ENCODE measurements around the gene DLG2. TPM values are rescaled to one million over a fixed set of nuclear protein-coding genes. Genes with fewer than 3 reads are reported as not detected.

Gene DLG2
- total RNA-seq, 3 donors from 2014 or later (not counting 1 experiment from before 2014, with no cell fraction given) = 1.7 to 2.9 (median 2.2) TPM

DNA sequence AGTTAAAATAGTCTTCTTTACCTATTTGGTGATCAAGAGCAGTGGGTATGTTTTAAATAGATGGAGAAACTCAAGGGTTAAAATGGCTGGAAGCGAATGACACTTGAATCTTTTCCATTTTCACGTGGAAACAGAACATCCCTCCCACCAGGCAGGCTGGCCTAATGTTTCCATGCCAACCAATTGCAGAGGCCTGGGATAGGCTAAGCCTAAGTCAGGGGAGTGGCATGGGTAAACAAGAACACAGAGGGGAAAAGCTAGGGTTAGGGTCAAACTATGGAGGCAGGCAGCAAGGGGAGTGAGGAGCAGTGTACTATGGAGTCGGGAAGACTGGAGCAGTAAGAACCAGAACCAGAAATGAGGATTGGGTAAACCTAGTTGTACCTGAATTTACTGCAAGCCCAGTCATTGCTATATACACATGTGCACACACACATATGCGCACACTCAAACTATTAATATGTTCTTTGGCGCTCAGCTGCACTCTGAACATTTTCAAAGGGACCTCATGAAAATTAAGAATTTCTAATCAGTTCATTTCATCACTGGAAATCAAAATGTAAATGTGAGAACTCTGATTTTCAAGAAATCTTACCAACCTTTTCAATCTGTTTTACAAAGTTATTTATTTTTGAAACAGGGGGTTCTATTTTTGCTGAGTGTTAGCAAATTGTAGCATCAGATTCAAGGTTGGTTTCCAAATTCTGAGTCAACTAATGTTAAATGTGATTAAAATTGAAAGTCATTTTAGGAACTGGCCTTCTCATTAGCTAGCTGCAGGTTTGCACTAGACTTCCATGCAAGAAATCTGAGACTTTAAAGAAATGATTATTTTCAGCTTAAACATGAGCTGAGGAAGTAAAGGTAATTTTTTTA, 2014.0 kb downstream of the DLG2 start:
- no peak overlapping the region for H3K4me3 Mint-ChIP-seq
- Histone ChIP-seq H3K27ac (ENCODE audit: low read length) (no peak overlapping the region), H3K36me3 (ENCODE audit: control insufficient read depth, insufficient read depth, low read length) (no peaks in the 10 kb centered on the region), H3K4me3 (ENCODE audit: low read length) (no peak overlapping the region), H3K27me3 (ENCODE audit: control insufficient read depth, insufficient read depth, low read length) (no peaks in the 10 kb centered on the region), H3K9me3 (ENCODE audit: control insufficient read depth, insufficient read depth, low read length) (no peaks in the 10 kb centered on the region), H3K4me1 (ENCODE audit: control insufficient read depth, insufficient read depth, low read length) (no peaks in the 10 kb centered on the region)
- H3K27ac Mint-ChIP-seq = no peak overlapping the region
- H3K27me3 Mint-ChIP-seq (ENCODE audit: low read depth in 2 of 2) = peaks cover 0 to 3% of the 10 kb centered on the region in 2 donors
- DNase-seq = no peak
- H3K4me1 Mint-ChIP-seq = no peaks in the 10 kb centered on the region
- ATAC-seq = no peak
- TF ChIP-seq, protein P1, sequence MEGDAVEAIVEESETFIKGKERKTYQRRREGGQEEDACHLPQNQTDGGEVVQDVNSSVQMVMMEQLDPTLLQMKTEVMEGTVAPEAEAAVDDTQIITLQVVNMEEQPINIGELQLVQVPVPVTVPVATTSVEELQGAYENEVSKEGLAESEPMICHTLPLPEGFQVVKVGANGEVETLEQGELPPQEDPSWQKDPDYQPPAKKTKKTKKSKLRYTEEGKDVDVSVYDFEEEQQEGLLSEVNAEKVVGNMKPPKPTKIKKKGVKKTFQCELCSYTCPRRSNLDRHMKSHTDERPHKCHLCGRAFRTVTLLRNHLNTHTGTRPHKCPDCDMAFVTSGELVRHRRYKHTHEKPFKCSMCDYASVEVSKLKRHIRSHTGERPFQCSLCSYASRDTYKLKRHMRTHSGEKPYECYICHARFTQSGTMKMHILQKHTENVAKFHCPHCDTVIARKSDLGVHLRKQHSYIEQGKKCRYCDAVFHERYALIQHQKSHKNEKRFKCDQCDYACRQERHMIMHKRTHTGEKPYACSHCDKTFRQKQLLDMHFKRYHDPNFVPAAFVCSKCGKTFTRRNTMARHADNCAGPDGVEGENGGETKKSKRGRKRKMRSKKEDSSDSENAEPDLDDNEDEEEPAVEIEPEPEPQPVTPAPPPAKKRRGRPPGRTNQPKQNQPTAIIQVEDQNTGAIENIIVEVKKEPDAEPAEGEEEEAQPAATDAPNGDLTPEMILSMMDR (IDR thresholded peaks at IDR 0.05) = no peak
- peaks cover 8 to 11% of the 10 kb centered on the region in 2 donors for H3K9me3 Mint-ChIP-seq
- intact Hi-C loops (cut with micrococcal nuclease) = no loop called here
- H3K36me3 Mint-ChIP-seq = no peaks in the 10 kb centered on the region
- WGBS (ENCODE audit: insufficient coverage) = 93% methylated on average over 3 of the region's 5 CpGs

DNA sequence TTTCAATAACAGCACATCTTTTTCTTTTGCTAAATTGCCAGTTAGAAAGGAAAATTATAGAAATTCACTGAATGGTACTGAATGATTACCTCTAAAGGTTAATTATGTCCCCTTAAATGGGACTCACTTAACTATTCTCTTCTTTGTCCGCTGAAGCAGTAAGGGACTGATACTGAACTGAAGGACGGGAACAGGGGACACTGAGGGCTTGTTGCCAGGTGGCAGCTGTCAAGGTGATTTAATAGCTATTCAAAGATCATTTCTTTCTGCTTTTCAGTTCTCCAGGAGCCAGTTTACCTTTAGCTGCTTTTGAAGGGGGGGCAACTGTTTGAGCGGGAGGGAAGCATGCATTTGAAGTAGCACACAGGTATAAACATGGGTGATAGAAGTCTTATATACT, 2015.5 kb downstream of the DLG2 start:
- Histone ChIP-seq H3K36me3 (ENCODE audit: control insufficient read depth, insufficient read depth, low read length) (no peaks in the 10 kb centered on the region), H3K27ac (ENCODE audit: low read length) (no peak overlapping the region), H3K9me3 (ENCODE audit: control insufficient read depth, insufficient read depth, low read length) (no peaks in the 10 kb centered on the region), H3K4me3 (ENCODE audit: low read length) (no peak overlapping the region), H3K27me3 (ENCODE audit: control insufficient read depth, insufficient read depth, low read length) (no peaks in the 10 kb centered on the region), H3K4me1 (ENCODE audit: control insufficient read depth, insufficient read depth, low read length) (no peaks in the 10 kb centered on the region)
- TF ChIP-seq, protein P1 (IDR thresholded peaks at IDR 0.05) = no peak
- no peak for ATAC-seq
- no peak overlapping the region for H3K27ac Mint-ChIP-seq
- peaks cover 0 to 3% of the 10 kb centered on the region in 2 donors for H3K27me3 Mint-ChIP-seq (ENCODE audit: low read depth in 2 of 2)
- H3K9me3 Mint-ChIP-seq = peaks cover 8 to 11% of the 10 kb centered on the region in 2 donors
- H3K4me3 Mint-ChIP-seq = no peak overlapping the region
- no peaks in the 10 kb centered on the region for H3K36me3 Mint-ChIP-seq
- intact Hi-C loops (cut with micrococcal nuclease) = no loop called here
- no peaks in the 10 kb centered on the region for H3K4me1 Mint-ChIP-seq
- no peak for DNase-seq
- WGBS (ENCODE audit: insufficient coverage) = 94% methylated on average over 3 of the region's 3 CpGs

DNA sequence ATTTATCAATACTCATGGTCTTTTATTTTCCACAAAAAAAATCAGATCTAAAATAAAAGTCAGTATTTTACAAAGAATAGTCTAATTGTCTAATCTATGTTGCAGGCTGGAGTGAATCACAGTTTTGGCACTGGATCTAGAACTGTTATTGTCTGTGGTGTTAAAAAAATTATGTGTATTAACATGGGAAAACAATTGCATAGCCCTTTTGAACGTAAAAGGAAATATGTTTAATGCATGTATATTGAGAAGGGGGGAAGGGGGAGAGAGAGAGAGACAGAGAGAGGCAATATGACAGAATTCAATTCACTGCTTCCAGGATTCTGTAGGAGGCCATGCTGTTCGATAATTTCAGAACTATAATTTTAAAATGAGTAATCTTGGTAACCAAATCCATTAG, 2016.1 kb downstream of the DLG2 start:
- H3K4me1 ChIP-seq (ENCODE audit: control insufficient read depth, insufficient read depth, low read length) = no peaks in the 10 kb centered on the region
- 75% methylated on average over 1 of the region's 2 CpGs for WGBS (ENCODE audit: insufficient coverage)
- no peak overlapping the region for H3K27ac ChIP-seq (ENCODE audit: low read length)
- no peaks in the 10 kb centered on the region for H3K36me3 ChIP-seq (ENCODE audit: control insufficient read depth, insufficient read depth, low read length)
- no peaks in the 10 kb centered on the region for H3K36me3 Mint-ChIP-seq
- peaks cover 0 to 3% of the 10 kb centered on the region in 2 donors for H3K27me3 Mint-ChIP-seq (ENCODE audit: low read depth in 2 of 2)
- no peak for DNase-seq
- no peaks in the 10 kb centered on the region for H3K4me1 Mint-ChIP-seq
- H3K4me3 Mint-ChIP-seq = no peak overlapping the region
- no peak overlapping the region for H3K27ac Mint-ChIP-seq
- no peak overlapping the region for H3K4me3 ChIP-seq (ENCODE audit: low read length)
- H3K9me3 Mint-ChIP-seq = peaks cover 8 to 11% of the 10 kb centered on the region in 2 donors
- ATAC-seq = no peak
- intact Hi-C loops (cut with micrococcal nuclease) = no loop called here
- no peaks in the 10 kb centered on the region for H3K9me3 ChIP-seq (ENCODE audit: control insufficient read depth, insufficient read depth, low read length)
- H3K27me3 ChIP-seq (ENCODE audit: control insufficient read depth, insufficient read depth, low read length) = no peaks in the 10 kb centered on the region
- TF ChIP-seq, protein P1 (IDR thresholded peaks at IDR 0.05) = no peak
